Keratinocyte (primary cell): ENCODE data around the gene PIWIL4. TPM values are rescaled to one million over a fixed set of nuclear protein-coding genes. Genes with fewer than 3 reads are reported as not detected.

ENCODE experiments used
- DNase-seq: peaks from one replicate; pipeline ENCODE4 v3.0.0-alpha.2; 2011; ENCODE audit warnings: low read depth, missing footprints, low spot score
- FAIRE-seq: peaks from 2 replicates; lab custom pipeline; 2011; peaks lifted over from hg19 to GRCh38; lab: Jason Lieb, UNC
- H2AFZ ChIP-seq: 2 replicates; pipeline ENCODE4 v1.6.0; 2012; ENCODE audit warnings: low read length, control low read depth, inconsistent platforms; ENCODE audit not compliant: control insufficient read depth
- H3K27ac ChIP-seq: 2 replicates; pipeline ENCODE4 v1.5.1; 2011; ENCODE audit warnings: low read length; ENCODE audit not compliant: control insufficient read depth, insufficient read depth
- H3K27me3 ChIP-seq: 3 replicates; pipeline ENCODE4 v1.6.0; 2011; ENCODE audit warnings: low read length; ENCODE audit not compliant: control insufficient read depth, insufficient read depth; ENCODE audit errors: extremely low read depth
- H3K36me3 ChIP-seq, 2 experiments: 2 replicates in 1 of 2; 3 replicates in 1 of 2; pipeline ENCODE4 v1.5.1; 2011; ENCODE audit warnings: low read length in 2 of 2, mild to moderate bottlenecking in 1 of 2; ENCODE audit not compliant: control insufficient read depth in 2 of 2, insufficient read depth in 2 of 2; ENCODE audit errors: extremely low read depth in 1 of 2
- H3K4me1 ChIP-seq: 3 replicates; pipeline ENCODE4 v1.5.1; 2011; ENCODE audit warnings: low read length; ENCODE audit not compliant: control insufficient read depth, insufficient read depth; ENCODE audit errors: extremely low read depth
- H3K4me2 ChIP-seq: 3 replicates; pipeline ENCODE4 v1.6.0; 2011; ENCODE audit warnings: low read depth, low read length; ENCODE audit not compliant: control insufficient read depth, insufficient read depth; ENCODE audit errors: extremely low read depth
- H3K4me3 ChIP-seq, 3 experiments: fragments of 200-600 bp in 1 of 3; sonication (generic) in 1 of 3; 2 replicates in 2 of 3; 3 replicates in 1 of 3; pipeline ENCODE4 v1.5.1; 2011 to 2016; ENCODE audit warnings: low read length in 3 of 3, mild to moderate bottlenecking in 3 of 3, control low read depth in 2 of 3, inconsistent platforms in 1 of 3, low read depth in 1 of 3, mixed read lengths in 1 of 3, mixed run types in 1 of 3, moderate library complexity in 1 of 3; ENCODE audit not compliant: control insufficient read depth in 2 of 3, insufficient read depth in 2 of 3; ENCODE audit errors: extremely low read depth in 1 of 3
- H3K79me2 ChIP-seq: 2 replicates; pipeline ENCODE4 v1.6.0; 2012; ENCODE audit warnings: low read length; ENCODE audit not compliant: control insufficient read depth, insufficient read depth
- H3K9ac ChIP-seq: 3 replicates; pipeline ENCODE4 v1.6.0; 2011; ENCODE audit warnings: low read length; ENCODE audit not compliant: control insufficient read depth, insufficient read depth; ENCODE audit errors: extremely low read depth
- H3K9me1 ChIP-seq: 3 replicates; pipeline ENCODE4 v1.6.0; 2011; ENCODE audit warnings: low read length; ENCODE audit not compliant: control insufficient read depth, insufficient read depth; ENCODE audit errors: extremely low read depth
- H3K9me3 ChIP-seq: 2 replicates; pipeline ENCODE4 v1.5.1; 2012; ENCODE audit warnings: low read depth, low read length; ENCODE audit not compliant: control insufficient read depth
- H4K20me1 ChIP-seq: 3 replicates; pipeline ENCODE4 v1.6.0; 2011; ENCODE audit warnings: low read length; ENCODE audit not compliant: control insufficient read depth, insufficient read depth; ENCODE audit errors: extremely low read depth
- CTCF ChIP-seq, 3 experiments: IDR thresholded peaks in 1 of 3; conservative IDR thresholded peaks in 1 of 3; optimal IDR thresholded peaks in 1 of 3; 2 replicates in 2 of 3; 3 replicates in 1 of 3; pipeline versions ENCODE3 to v1.5.1; 2011; ENCODE audit warnings: low read length in 3 of 3, mild to moderate bottlenecking in 3 of 3, moderate library complexity in 2 of 3, control low read depth in 1 of 3, inconsistent platforms in 1 of 3; ENCODE audit not compliant: insufficient read depth in 2 of 3; ENCODE audit errors: extremely low read depth in 1 of 3
- EZH2 ChIP-seq: IDR thresholded peaks from one replicate; pipeline ENCODE4 v1.6.1; 2012; ENCODE audit warnings: inconsistent platforms, mild to moderate bottlenecking, low read length, moderate library complexity
- dilution Hi-C: fragments of 300-500 bp; cut with MboI; formaldehyde crosslinking; loops from one replicate; pipeline ENCODE4 v1.7.0; 2020; ENCODE audit warnings: low sequenced_read_pairs; ENCODE audit not compliant: extremely low pct_ligation_motif_present
- polyA plus RNA-seq, 5 experiments: library from polyadenylated mRNA; depleted of rRNA in 3 of 5; stranded (reverse) in 3 of 5; stranded (forward) in 1 of 5; unstranded in 1 of 5; fragments of >200 nt; gene quantifications; 1 replicate in 1 of 5; 2 replicates in 3 of 5; 3 replicates in 1 of 5; pipeline versions ENCODE4 v1.2.1 to v1.2.3, GENCODE V29; 2011 to 2012; ENCODE audit warnings: missing spikeins in 2 of 5, low read depth in 1 of 5, low replicate concordance in 1 of 5

PIWIL4 gene
- polyA plus RNA-seq, 1 donor (not counting 4 experiments of a cell fraction or from before 2014, with no cell fraction given), result 0.14 TPM

- H3K79me2 ChIP-seq, result no peaks in the 10 kb centered on the region
- H3K9me1 ChIP-seq, result no peaks in the 10 kb centered on the region
- H3K4me3 ChIP-seq, result no peak overlapping the region
- TF ChIP-seq EZH2 (no peak), CTCF (optimal IDR thresholded peaks at IDR 0.05 in 1 of 3, IDR thresholded peaks at IDR 0.05 in 1 of 3, conservative IDR thresholded peaks at IDR 0.05 in 1 of 3; ENCODE audit: extremely low read depth in 1 of 3, insufficient read depth in 2 of 3, low read length in 3 of 3) (no peak)
- H3K27ac ChIP-seq, result no peak overlapping the region
- H3K36me3 ChIP-seq, result no peaks in the 10 kb centered on the region
- peaks cover 17% of the 10 kb centered on the region for H3K27me3 ChIP-seq
- H3K4me1 ChIP-seq, result no peaks in the 10 kb centered on the region
- H3K9ac ChIP-seq, result no peak overlapping the region
- no peak overlapping the region for H3K4me2 ChIP-seq
- no peaks in the 10 kb centered on the region for H4K20me1 ChIP-seq
- DNase-seq, result no peak
- dilution Hi-C loops, result no loop called here
- H2AFZ ChIP-seq, result no peak overlapping the region
- no peaks in the 10 kb centered on the region for H3K9me3 ChIP-seq
- FAIRE-seq, result no peak
Measured at GRCh38 chr11:94584978-94585377, 17.8 kb downstream of the PIWIL4 start.

- Histone ChIP-seq H2AFZ (no peak overlapping the region), H3K4me1 (no peaks in the 10 kb centered on the region), H3K27me3 (peaks cover 20% of the 10 kb centered on the region), H3K9ac (no peak overlapping the region), H3K79me2 (no peaks in the 10 kb centered on the region), H4K20me1 (no peaks in the 10 kb centered on the region), H3K4me2 (no peak overlapping the region), H3K4me3 (no peak overlapping the region), H3K9me3 (no peaks in the 10 kb centered on the region), H3K27ac (no peak overlapping the region), H3K9me1 (no peaks in the 10 kb centered on the region), H3K36me3 (no peaks in the 10 kb centered on the region)
- DNase-seq (no peak), FAIRE-seq (no peak)
- dilution Hi-C loops, result no loop called here
- TF ChIP-seq EZH2 (no peak), CTCF (optimal IDR thresholded peaks at IDR 0.05 in 1 of 3, IDR thresholded peaks at IDR 0.05 in 1 of 3, conservative IDR thresholded peaks at IDR 0.05 in 1 of 3; ENCODE audit: extremely low read depth in 1 of 3, insufficient read depth in 2 of 3, low read length in 3 of 3) (no peak)
Measured at GRCh38 chr11:94585399-94585798, 18.2 kb downstream of the PIWIL4 start.
